K562 (cell line): ENCODE measurements around the gene SLK. TPM values are rescaled to one million over a fixed set of nuclear protein-coding genes. Genes with fewer than 3 reads are reported as not detected.

Source experiments
- ADNP ChIP-seq: fragments of 200-800 bp; sonication (Bioruptor generic); IDR thresholded peaks from 2 replicates; pipeline ENCODE4 v1.6.1; 2016; ENCODE audit warnings: missing genetic modification characterization, missing compliant biosample characterization
- BRCA1 ChIP-seq, 2 experiments: fragments of 450-650 bp in 1 of 2; sonication (generic) in 1 of 2; formaldehyde crosslinking in 1 of 2; IDR thresholded peaks; 2 replicates each; pipeline versions ENCODE4 v1.5.0 to v1.6.1; 2017 to 2020; ENCODE audit warnings: mild to moderate bottlenecking in 1 of 2, missing genetic modification reagents in 1 of 2
- CHD2 ChIP-seq: IDR thresholded peaks from 2 replicates; pipeline ENCODE4 v1.6.1; 2011; ENCODE audit warnings: low read depth, low read length
- E2F5 ChIP-seq: sonication (generic); formaldehyde crosslinking; IDR thresholded peaks from 2 replicates; pipeline ENCODE4 v1.8.0; 2022; ENCODE audit warnings: mild to moderate bottlenecking, missing genetic modification reagents
- FUS ChIP-seq: fragments of 200-400 bp; formaldehyde crosslinking; optimal IDR thresholded peaks from 2 replicates; pipeline ENCODE3; 2017; ENCODE audit warnings: low read depth, low read length
- HMBOX1 ChIP-seq: sonication (generic); IDR thresholded peaks from 2 replicates; pipeline ENCODE4 v1.6.1; 2016
- MAFG ChIP-seq: fragments of 450-650 bp; conservative IDR thresholded peaks from 2 replicates; pipeline ENCODE4 v1.6.1; 2016; ENCODE audit warnings: missing genetic modification characterization, missing compliant biosample characterization
- MCM2 ChIP-seq: fragments of 450-650 bp; IDR thresholded peaks from 2 replicates; pipeline ENCODE4 v1.6.1; 2017; ENCODE audit warnings: low read depth, mild to moderate bottlenecking
- MEF2A ChIP-seq: IDR thresholded peaks from 2 replicates; pipeline ENCODE4 v1.6.1; 2011; ENCODE audit warnings: low read depth, mild to moderate bottlenecking, low read length, moderate library complexity; ENCODE audit not compliant: control insufficient read depth
- MTA1 ChIP-seq: fragments of 450-650 bp; IDR thresholded peaks from 2 replicates; pipeline ENCODE4 v1.6.1; 2017; ENCODE audit warnings: borderline replicate concordance
- NCOA4 ChIP-seq: fragments of 450-650 bp; IDR thresholded peaks from 2 replicates; pipeline ENCODE4 v1.6.1; 2018; ENCODE audit warnings: mild to moderate bottlenecking; ENCODE audit not compliant: partially characterized antibody
- NELFE ChIP-seq: IDR thresholded peaks from 2 replicates; pipeline ENCODE4 v1.6.1; 2011; ENCODE audit warnings: mild to moderate bottlenecking; ENCODE audit not compliant: insufficient read depth, insufficient read length
- NEUROD1 ChIP-seq: fragments of 150-350 bp; IDR thresholded peaks from 2 replicates; pipeline ENCODE4 v1.6.1; 2014; ENCODE audit warnings: borderline replicate concordance, low read length, low read depth; ENCODE audit not compliant: partially characterized antibody
- PURB ChIP-seq: sonication (generic); formaldehyde crosslinking; IDR thresholded peaks from 2 replicates; pipeline ENCODE4 v1.9.0; 2021; ENCODE audit warnings: low read depth, mild to moderate bottlenecking, missing genetic modification reagents
- RBM17 ChIP-seq: fragments of 200-400 bp; formaldehyde crosslinking; IDR thresholded peaks from 2 replicates; pipeline ENCODE4 v1.6.1; 2017; ENCODE audit warnings: low read depth, mild to moderate bottlenecking, low read length, borderline replicate concordance
- SAFB ChIP-seq: fragments of 200-400 bp; formaldehyde crosslinking; IDR thresholded peaks from 2 replicates; pipeline ENCODE4 v1.6.1; 2017; ENCODE audit warnings: low read depth, low read length, borderline replicate concordance
- TAF9B ChIP-seq: fragments of 450-650 bp; IDR thresholded peaks from 2 replicates; pipeline ENCODE4 v1.6.1; 2018; ENCODE audit warnings: mild to moderate bottlenecking; ENCODE audit not compliant: partially characterized antibody
- TEAD2 ChIP-seq: fragments of 450-650 bp; IDR thresholded peaks from 2 replicates; pipeline ENCODE4 v1.6.1; 2016; ENCODE audit warnings: missing genetic modification characterization, control low read depth, missing compliant biosample characterization
- USF2 ChIP-seq: sonication (generic); formaldehyde crosslinking; IDR thresholded peaks from 2 replicates; pipeline ENCODE4 v1.5.0; 2020; ENCODE audit warnings: missing genetic modification reagents
- ZBTB7A ChIP-seq: IDR thresholded peaks from 2 replicates; pipeline ENCODE4 v1.6.1; 2011; ENCODE audit warnings: low read depth, mild to moderate bottlenecking, low read length, moderate library complexity, borderline replicate concordance; ENCODE audit not compliant: control insufficient read depth
- ZSCAN32 ChIP-seq: fragments of 450-650 bp; formaldehyde crosslinking; IDR thresholded peaks from 2 replicates; pipeline ENCODE4 v1.4.0; 2020; ENCODE audit warnings: mild to moderate bottlenecking, moderate library complexity
- polyA plus RNA-seq, 8 experiments: library from polyadenylated mRNA; depleted of rRNA in 4 of 8; stranded (reverse) in 5 of 8; unstranded in 3 of 8; fragments of >200 nt; fragmentation: Nextera tagmentation in 2 of 8; fragmentation: Illumina TruSeq in 1 of 8; extraction: Ambion mirVana in 2 of 8; extraction: Trizol in 1 of 8; gene quantifications; 2 replicates each; pipeline versions ENCODE4 v1.2.1 to v1.2.3, GENCODE V29; 2011 to 2014; ENCODE audit warnings: inconsistent platforms in 1 of 8, missing spikeins in 1 of 8
- total RNA-seq, 7 experiments: library from RNA; depleted of rRNA in 6 of 7; stranded (reverse); fragments of >200 nt in 6 of 7; fragmentation: Illumina TruSeq in 2 of 7; extraction: Trizol in 2 of 7; gene quantifications; 2 replicates each; pipeline versions ENCODE4 v1.2.1 to v1.2.3, GENCODE V29; 2011 to 2021; ENCODE audit warnings: low replicate concordance in 1 of 7
- TF ChIP-seq, protein P1 (sequence below), 2 experiments: fragments of 450-650 bp in 1 of 2; sonication (generic) in 1 of 2; formaldehyde crosslinking in 1 of 2; IDR thresholded peaks in 1 of 2; conservative IDR thresholded peaks in 1 of 2; 2 replicates each; pipeline versions ENCODE4 v1.6.1 to v1.8.1; 2016 to 2023; ENCODE audit warnings: mild to moderate bottlenecking in 2 of 2, moderate library complexity in 2 of 2, inconsistent platforms in 1 of 2, missing genetic modification reagents in 1 of 2

Gene SLK
- total and polyA plus RNA-seq, 9 of the 15 experiments (the other 6 are each of a cell fraction or from before 2014, with no cell fraction given): 8.2 to 40.0 (median 23.4) TPM

GRCh38 chr10:103918053-103918846 is 48.7 kb upstream of the SLK start, which contains the start of gene STN1 (continued):
- TF ChIP-seq SAFB: no peak
- TF ChIP-seq HMBOX1: peak; percentile 51; the same call in 1 of the 2 replicates
- peak; percentile 80; the same call in 1 of the 2 replicates for TF ChIP-seq ZBTB7A
- TF ChIP-seq E2F5 (CRISPR knock-in tag): no peak
- no peak for TF ChIP-seq MAFG (tag)
- TF ChIP-seq MCM2: no peak
- no peak for TF ChIP-seq USF2 (CRISPR knock-in tag)
- TF ChIP-seq FUS: no peak
- 0 out of 2 replicates have a peak, but pooled peaks have one; percentile 15 for TF ChIP-seq MEF2A
- TF ChIP-seq CHD2: no peak
- TF ChIP-seq NEUROD1: no peak
- no peak for TF ChIP-seq RBM17
- TF ChIP-seq TEAD2 (tag): peak; percentile 73
- no peak for TF ChIP-seq TAF9B
- no peak for TF ChIP-seq MTA1
- no peak for TF ChIP-seq ADNP
- TF ChIP-seq, protein P1, sequence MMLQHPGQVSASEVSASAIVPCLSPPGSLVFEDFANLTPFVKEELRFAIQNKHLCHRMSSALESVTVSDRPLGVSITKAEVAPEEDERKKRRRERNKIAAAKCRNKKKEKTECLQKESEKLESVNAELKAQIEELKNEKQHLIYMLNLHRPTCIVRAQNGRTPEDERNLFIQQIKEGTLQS (IDR thresholded peaks at IDR 0.05): no peak
- TF ChIP-seq, protein P1 (CRISPR knock-in tag; conservative IDR thresholded peaks at IDR 0.05): no peak
- no peak for TF ChIP-seq NCOA4
- TF ChIP-seq ZSCAN32 (CRISPR knock-in tag): no peak
- no peak for TF ChIP-seq PURB (CRISPR knock-in tag)
- TF ChIP-seq BRCA1 (IDR thresholded peaks at IDR 0.05): no peak
- TF ChIP-seq BRCA1 (CRISPR knock-in tag; IDR thresholded peaks at IDR 0.05): no peak
- TF ChIP-seq NELFE: no peak
